ENCODE data around the gene ARHGEF19.

DNA sequence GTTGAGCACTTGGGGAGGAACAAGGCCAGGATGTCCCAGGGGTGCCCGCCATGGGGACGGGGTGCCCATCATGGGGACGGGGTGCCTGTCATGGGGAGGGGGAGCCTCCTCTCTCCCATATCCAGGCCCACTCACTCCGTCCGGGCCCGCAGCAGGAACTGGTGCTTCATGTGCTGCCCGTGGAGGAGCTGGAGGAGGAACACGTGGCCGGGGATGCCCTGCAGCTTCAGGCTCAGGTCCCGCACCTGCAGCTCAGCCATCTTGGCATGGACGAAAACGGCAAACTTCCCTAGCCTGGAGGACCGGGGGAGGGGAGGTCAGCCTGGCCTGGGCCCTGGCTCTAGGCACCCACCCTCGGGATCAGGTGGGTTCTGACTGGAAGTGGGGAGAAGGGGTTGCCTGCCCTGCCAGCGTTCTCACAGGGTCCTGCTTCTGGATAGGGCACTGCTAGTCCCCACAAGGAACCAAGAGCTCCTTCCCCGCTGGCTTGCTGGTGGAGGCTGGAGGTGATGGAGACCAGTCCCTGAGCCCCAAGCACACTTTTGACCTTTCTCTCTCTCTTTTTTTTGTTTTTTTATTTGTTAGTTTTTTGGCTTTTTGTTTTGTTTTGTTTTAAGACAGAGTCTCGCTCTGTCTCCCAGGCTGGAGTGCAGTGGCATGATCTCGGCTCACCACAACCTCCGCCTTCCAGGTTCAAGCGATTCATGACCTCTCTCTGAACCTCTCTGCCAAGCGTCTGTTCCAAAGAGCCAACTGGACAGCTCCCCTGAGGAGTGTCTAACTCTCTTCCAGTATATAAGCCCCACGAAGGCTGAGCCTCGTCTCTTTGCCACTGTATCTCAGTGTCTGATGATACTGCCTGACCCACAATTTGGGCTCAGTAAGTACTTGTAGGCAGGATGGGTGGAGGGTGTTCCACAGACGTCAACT, 9.9 kb downstream of the ARHGEF19 start:
- TF ChIP-seq, protein P1, sequence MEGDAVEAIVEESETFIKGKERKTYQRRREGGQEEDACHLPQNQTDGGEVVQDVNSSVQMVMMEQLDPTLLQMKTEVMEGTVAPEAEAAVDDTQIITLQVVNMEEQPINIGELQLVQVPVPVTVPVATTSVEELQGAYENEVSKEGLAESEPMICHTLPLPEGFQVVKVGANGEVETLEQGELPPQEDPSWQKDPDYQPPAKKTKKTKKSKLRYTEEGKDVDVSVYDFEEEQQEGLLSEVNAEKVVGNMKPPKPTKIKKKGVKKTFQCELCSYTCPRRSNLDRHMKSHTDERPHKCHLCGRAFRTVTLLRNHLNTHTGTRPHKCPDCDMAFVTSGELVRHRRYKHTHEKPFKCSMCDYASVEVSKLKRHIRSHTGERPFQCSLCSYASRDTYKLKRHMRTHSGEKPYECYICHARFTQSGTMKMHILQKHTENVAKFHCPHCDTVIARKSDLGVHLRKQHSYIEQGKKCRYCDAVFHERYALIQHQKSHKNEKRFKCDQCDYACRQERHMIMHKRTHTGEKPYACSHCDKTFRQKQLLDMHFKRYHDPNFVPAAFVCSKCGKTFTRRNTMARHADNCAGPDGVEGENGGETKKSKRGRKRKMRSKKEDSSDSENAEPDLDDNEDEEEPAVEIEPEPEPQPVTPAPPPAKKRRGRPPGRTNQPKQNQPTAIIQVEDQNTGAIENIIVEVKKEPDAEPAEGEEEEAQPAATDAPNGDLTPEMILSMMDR (IDR thresholded peaks at IDR 0.05; ENCODE audit: low read depth, low read length): no peak
- TF ChIP-seq EZH2phosphoT487 (IDR thresholded peaks at IDR 0.05; ENCODE audit: low read depth): no peak

All from OCI-LY3 (cell line).